Smooth muscle cell (in vitro differentiated cells): ENCODE results near the gene IRF7. TPM values are rescaled to one million over a fixed set of nuclear protein-coding genes. Genes with fewer than 3 reads are reported as not detected.
A peak's percentile ranks its signal among the peaks of the same experiment; 100 is the strongest.

Experiments used
- DNase-seq: peaks from one replicate; lab custom pipeline; 2025; ENCODE audit not compliant: unreplicated experiment; lab: John Stamatoyannopoulos, UW
- H2AFZ ChIP-seq: fragments of 200-600 bp; sonication (generic); 2 replicates; pipeline ENCODE4 v1.6.0; 2016; ENCODE audit warnings: antibody characterized with exemption, low read depth, mild to moderate bottlenecking
- H3F3A ChIP-seq: fragments of 200-600 bp; sonication (generic); 2 replicates; pipeline ENCODE4 v1.6.0; 2017; ENCODE audit warnings: antibody characterized with exemption, low read depth
- H3K27ac ChIP-seq: fragments of 200-600 bp; sonication (generic); 2 replicates; pipeline ENCODE4 v1.5.1; 2016; ENCODE audit warnings: low read depth, mild to moderate bottlenecking
- H3K27me3 ChIP-seq: fragments of 200-600 bp; sonication (generic); 2 replicates; pipeline ENCODE4 v1.6.1; 2016; ENCODE audit warnings: low read depth, mild to moderate bottlenecking
- H3K36me3 ChIP-seq: fragments of 200-600 bp; sonication (generic); 2 replicates; pipeline ENCODE4 v1.5.1; 2016; ENCODE audit warnings: low read depth
- H3K4me1 ChIP-seq: fragments of 200-600 bp; sonication (generic); 2 replicates; pipeline ENCODE4 v1.5.1; 2016; ENCODE audit warnings: low read depth
- H3K4me2 ChIP-seq: fragments of 200-600 bp; sonication (generic); 2 replicates; pipeline ENCODE4 v1.6.0; 2016; ENCODE audit warnings: mild to moderate bottlenecking
- H3K4me3 ChIP-seq: fragments of 200-600 bp; sonication (generic); 2 replicates; pipeline ENCODE4 v1.5.1; 2016; ENCODE audit warnings: mild to moderate bottlenecking
- H3K79me2 ChIP-seq: fragments of 200-600 bp; sonication (generic); 2 replicates; pipeline ENCODE4 v1.6.0; 2016; ENCODE audit warnings: low read depth, mild to moderate bottlenecking
- H3K9ac ChIP-seq: fragments of 200-600 bp; sonication (generic); 2 replicates; pipeline ENCODE4 v1.6.0; 2016; ENCODE audit warnings: low read depth
- H3K9me3 ChIP-seq: fragments of 200-600 bp; sonication (generic); replicated peaks from 2 replicates; pipeline ENCODE4 v1.5.1; 2016; ENCODE audit warnings: low read depth
- H4K20me1 ChIP-seq: fragments of 200-600 bp; sonication (generic); 2 replicates; pipeline ENCODE4 v1.6.0; 2016; ENCODE audit warnings: low read depth
- CTCF ChIP-seq: fragments of 200-600 bp; sonication (generic); IDR thresholded peaks from 2 replicates; pipeline ENCODE4 v1.5.1; 2017; ENCODE audit warnings: borderline replicate concordance, mild to moderate bottlenecking, antibody characterized with exemption; ENCODE audit not compliant: insufficient read depth, poor library complexity, severe bottlenecking
- WGBS: methylation state at CpG from one replicate; pipeline ENCODE4 v1.1.7; 2016; ENCODE audit warnings: low lambda C conversion rate; 5-methylcytosine and 5-hydroxymethylcytosine counted together
- polyA plus RNA-seq: library from polyadenylated mRNA; unstranded; fragments of >200 nt; fragmentation: Nextera tagmentation; extraction: Ambion mirVana; gene quantifications from 2 replicates; pipeline ENCODE4 v1.2.1, GENCODE V29; 2016
- total RNA-seq: library from RNA; depleted of rRNA; stranded (reverse); fragments of >200 nt; gene quantifications from 2 replicates; pipeline ENCODE4 v1.2.3, GENCODE V29; 2014

Gene IRF7
- total and polyA plus RNA-seq, 2 experiments from 2014 or later = 7.1 to 14.3 TPM

GRCh38 chr11:636511-637332, 21.0 kb upstream of the IRF7 start, which contains the start of gene DRD4:
DRD4 (plus strand) TSS chr11:637269; CDS start chr11:637305, 36 bp downstream.
- Histone ChIP-seq H3K79me2 (no peaks in the 10 kb centered on the region), H3K36me3 (no peaks in the 10 kb centered on the region), H3K27me3 (peaks cover 21% of the 10 kb centered on the region), H3K4me1 (peaks cover 23% of the 10 kb centered on the region), H3F3A (peaks cover 12% of the 10 kb centered on the region), H3K9me3 (no peaks in the 10 kb centered on the region), H2AFZ (no peak within 1 kb of the TSS), H3K4me3 (peak within 1 kb of the TSS; percentile 19), H4K20me1 (peaks cover 91% of the 10 kb centered on the region), H3K27ac (peak within 1 kb of the TSS; percentile 85), H3K9ac (peak within 1 kb of the TSS; percentile 53), H3K4me2 (peak within 1 kb of the TSS; percentile 77)
- TF ChIP-seq CTCF = no peak
- no peak for DNase-seq
- 16% methylated on average over 76 of the region's 100 CpGs for WGBS

GRCh38 chr11:635945-636510, 20.3 kb upstream of the IRF7 start:
- Histone ChIP-seq H3K9me3 (no peaks in the 10 kb centered on the region), H3K4me3 (no peak overlapping the region), H4K20me1 (peaks cover 91% of the 10 kb centered on the region), H3F3A (peaks cover 12% of the 10 kb centered on the region), H3K4me2 (no peak overlapping the region), H3K27ac (no peak overlapping the region), H3K36me3 (no peaks in the 10 kb centered on the region), H3K79me2 (no peaks in the 10 kb centered on the region), H3K9ac (no peak overlapping the region), H3K4me1 (peaks cover 23% of the 10 kb centered on the region), H3K27me3 (peaks cover 21% of the 10 kb centered on the region), H2AFZ (no peak overlapping the region)
- no peak for TF ChIP-seq CTCF
- 76% methylated on average over 22 of the region's 22 CpGs for WGBS
- no peak for DNase-seq

- Histone ChIP-seq H3F3A (peaks cover 21% of the 10 kb centered on the region), H2AFZ (no peak overlapping the region), H3K79me2 (no peaks in the 10 kb centered on the region), H3K27me3 (no peaks in the 10 kb centered on the region), H3K4me3 (no peak overlapping the region), H3K27ac (no peak overlapping the region), H3K9me3 (no peaks in the 10 kb centered on the region), H3K36me3 (no peaks in the 10 kb centered on the region), H3K4me1 (no peaks in the 10 kb centered on the region), H3K4me2 (no peak overlapping the region), H4K20me1 (peaks cover 82% of the 10 kb centered on the region), H3K9ac (no peak overlapping the region)
- DNase-seq = no peak
- no peak for TF ChIP-seq CTCF
- 93% methylated on average over 5 of the region's 5 CpGs for WGBS
These were observed 15.1 kb upstream of the IRF7 start for GRCh38 chr11:630871-631270.
